HG03159 (cell line): ENCODE data around the gene NF1.
"Not testable (repeated sequence)": the region's sequence is repeated elsewhere in the genome, so short reads cannot be mapped to it uniquely, and the experiment has no call there.

Experiments used
- ATAC-seq: cut with Tn5 transposase; IDR thresholded peaks from one replicate; pipeline ENCODE4 v1.9.1; 2021; ENCODE audit warnings: mild to moderate bottlenecking, moderate library complexity; ENCODE audit not compliant: unreplicated experiment

NF1 gene

GRCh38 chr17:31320241-31320640 lies 225.5 kb downstream of the NF1 start:
- ATAC-seq: no peak

- ATAC-seq: no peak
These were observed 226.0 kb downstream of the NF1 start for GRCh38 chr17:31320791-31321190.

GRCh38 chr17:31321481-31321880 lies 226.7 kb downstream of the NF1 start, which contains the start of gene EVI2A:
Gene EVI2A, minus strand, starts transcription at chr17:31321622. Its CDS starts 2,609 bp downstream, at chr17:31319013.
- ATAC-seq: no peak

- no peak for ATAC-seq
These were observed 227.2 kb downstream of the NF1 start for GRCh38 chr17:31321966-31322365.

GRCh38 chr17:31323551-31323950 lies 228.8 kb downstream of the NF1 start:
- ATAC-seq: no peak

GRCh38 chr17:31327534-31328159 lies 232.9 kb downstream of the NF1 start:
- ATAC-seq: no peak

- no peak for ATAC-seq
These were observed 233.4 kb downstream of the NF1 start for GRCh38 chr17:31328160-31328535.

- ATAC-seq: no peak
These were observed 234.4 kb downstream of the NF1 start for GRCh38 chr17:31329221-31329620.

- ATAC-seq: no peak
These were observed 245.3 kb downstream of the NF1 start for GRCh38 chr17:31339906-31340661.

GRCh38 chr17:31345191-31345747 lies 250.5 kb downstream of the NF1 start:
- not testable (repeated sequence) for ATAC-seq

GRCh38 chr17:31349454-31349853 lies 254.7 kb downstream of the NF1 start:
- no peak for ATAC-seq

- ATAC-seq: no peak
These were observed 261.2 kb downstream of the NF1 start for GRCh38 chr17:31355935-31356334.

- no peak for ATAC-seq
These were observed 262.3 kb downstream of the NF1 start for GRCh38 chr17:31357091-31357490.

GRCh38 chr17:31357839-31358394 lies 263.1 kb downstream of the NF1 start:
- no peak for ATAC-seq

- ATAC-seq: no peak
These were observed 269.2 kb downstream of the NF1 start for GRCh38 chr17:31364012-31364411.

- ATAC-seq: no peak
These were observed 271.3 kb downstream of the NF1 start for GRCh38 chr17:31366088-31366487.

- ATAC-seq: no peak
These were observed 274.5 kb downstream of the NF1 start for GRCh38 chr17:31369266-31369665.

GRCh38 chr17:31371511-31372097 lies 276.8 kb downstream of the NF1 start:
- ATAC-seq: no peak

- ATAC-seq: no peak
These were observed 278.6 kb downstream of the NF1 start for GRCh38 chr17:31373150-31374093.

- no peak for ATAC-seq
These were observed 279.3 kb downstream of the NF1 start for GRCh38 chr17:31374094-31374447.
